GM23338 (cell line): ENCODE results near the gene TFB1M. TPM values are rescaled to one million over a fixed set of nuclear protein-coding genes. Genes with fewer than 3 reads are reported as not detected.
"Not testable (repeated sequence)": the region's sequence is repeated elsewhere in the genome, so short reads cannot be mapped to it uniquely, and the experiment has no call there.

Experiments used
- ATAC-seq: fragments of 200-7000 bp; cut with Tn5 transposase; 3 replicates; pipeline ENCODE4 v1.9.1; 2020
- DNase-seq: peaks from one replicate; pipeline ENCODE4 v3.0.0-alpha.2; 2015; ENCODE audit warnings: low spot score
- H2AFZ ChIP-seq: fragments of 200-600 bp; sonication (generic); 2 replicates; pipeline ENCODE4 v1.8.0; 2016; ENCODE audit warnings: antibody characterized with exemption, mild to moderate bottlenecking, moderate library complexity
- H3F3A ChIP-seq: fragments of 200-600 bp; sonication (generic); replicated peaks from 2 replicates; pipeline ENCODE4 v1.8.0; 2017; ENCODE audit warnings: antibody characterized with exemption, mixed run types, low read depth
- H3K27ac ChIP-seq: fragments of 200-600 bp; sonication (generic); 2 replicates; pipeline ENCODE4 v1.6.1; 2016; ENCODE audit warnings: low read depth
- H3K27me3 ChIP-seq: fragments of 200-600 bp; sonication (generic); 2 replicates; pipeline ENCODE4 v1.8.0; 2016; ENCODE audit warnings: mild to moderate bottlenecking, mixed run types, moderate library complexity; ENCODE audit not compliant: insufficient read depth
- H3K36me3 ChIP-seq: fragments of 200-600 bp; sonication (generic); 2 replicates; pipeline ENCODE4 v1.8.0; 2016; ENCODE audit warnings: mild to moderate bottlenecking; ENCODE audit not compliant: insufficient read depth
- H3K4me1 ChIP-seq: fragments of 200-600 bp; sonication (generic); 2 replicates; pipeline ENCODE4 v1.8.0; 2016; ENCODE audit warnings: mild to moderate bottlenecking, moderate library complexity; ENCODE audit not compliant: insufficient read depth
- H3K4me2 ChIP-seq: fragments of 200-600 bp; sonication (generic); 2 replicates; pipeline ENCODE4 v1.7.1; 2017; ENCODE audit warnings: mixed run types
- H3K4me3 ChIP-seq: fragments of 200-600 bp; sonication (generic); 2 replicates; pipeline ENCODE4 v1.6.1; 2016; ENCODE audit warnings: mixed run types
- H3K79me2 ChIP-seq: fragments of 200-600 bp; sonication (generic); replicated peaks from 2 replicates; pipeline ENCODE4 v1.8.0; 2017; ENCODE audit warnings: mild to moderate bottlenecking; ENCODE audit not compliant: insufficient read depth
- H3K9me2 ChIP-seq: fragments of 200-600 bp; sonication (generic); 2 replicates; pipeline ENCODE4 v1.8.0; 2017; ENCODE audit not compliant: insufficient read depth
- H4K20me1 ChIP-seq: fragments of 200-600 bp; sonication (generic); replicated peaks from 2 replicates; pipeline ENCODE4 v1.8.0; 2017; ENCODE audit warnings: mild to moderate bottlenecking; ENCODE audit not compliant: insufficient read depth
- H3K27ac Mint-ChIP-seq: 2 replicates; pipeline ENCODE4 v1.8.0; 2020; ENCODE audit warnings: inconsistent platforms, mild to moderate bottlenecking, moderate library complexity, mixed read lengths
- H3K27me3 Mint-ChIP-seq: 3 replicates; pipeline ENCODE4 v1.8.0; 2022; ENCODE audit warnings: low read depth, mild to moderate bottlenecking, moderate library complexity, mixed read lengths, inconsistent platforms; ENCODE audit not compliant: insufficient read depth, poor library complexity
- H3K36me3 Mint-ChIP-seq: 3 replicates; pipeline ENCODE4 v1.8.0; 2021; ENCODE audit warnings: low read depth, mild to moderate bottlenecking, inconsistent platforms, moderate library complexity, mixed read lengths
- H3K4me1 Mint-ChIP-seq: 3 replicates; pipeline ENCODE4 v1.8.0; 2020; ENCODE audit warnings: mild to moderate bottlenecking, inconsistent platforms, mixed read lengths
- H3K4me3 Mint-ChIP-seq: 3 replicates; pipeline ENCODE4 v1.8.0; 2021; ENCODE audit warnings: moderate library complexity, mild to moderate bottlenecking, inconsistent platforms, mixed read lengths
- H3K9me3 Mint-ChIP-seq: 3 replicates; pipeline ENCODE4 v1.8.0; 2020; ENCODE audit warnings: moderate library complexity, mild to moderate bottlenecking, inconsistent platforms, mixed read lengths
- CREB1 ChIP-seq: fragments of 250-450 bp; sonication (Bioruptor Pico); IDR thresholded peaks from 2 replicates; pipeline ENCODE4 v1.5.0; 2020; ENCODE audit warnings: low read depth, mild to moderate bottlenecking, moderate library complexity
- ETS1 ChIP-seq: IDR thresholded peaks from 2 replicates; pipeline ENCODE4 v1.6.1; 2016; ENCODE audit warnings: antibody characterized with exemption
- EZH2 ChIP-seq: fragments of 200-600 bp; sonication (generic); IDR thresholded peaks from one replicate; pipeline ENCODE4 v1.8.0; 2017; ENCODE audit warnings: antibody characterized with exemption, mild to moderate bottlenecking, low read depth; ENCODE audit not compliant: unreplicated experiment
- EZH2phosphoT487 ChIP-seq: fragments of 200-600 bp; sonication (generic); IDR thresholded peaks from one replicate; pipeline ENCODE4 v1.8.1; 2018; ENCODE audit warnings: antibody characterized with exemption; ENCODE audit not compliant: unreplicated experiment
- JUNB ChIP-seq: IDR thresholded peaks from one replicate; pipeline ENCODE4 v1.6.1; 2016; ENCODE audit warnings: antibody characterized with exemption; ENCODE audit not compliant: unreplicated experiment
- NANOG ChIP-seq: IDR thresholded peaks from 2 replicates; pipeline ENCODE4 v1.6.1; 2016; ENCODE audit warnings: antibody characterized with exemption, borderline replicate concordance
- POLR2AphosphoS5 ChIP-seq: IDR thresholded peaks from 2 replicates; pipeline ENCODE4 v1.6.1; 2016; ENCODE audit warnings: antibody characterized with exemption, low read depth
- REST ChIP-seq: IDR thresholded peaks from one replicate; pipeline ENCODE4 v1.6.1; 2018; ENCODE audit warnings: antibody characterized with exemption; ENCODE audit not compliant: unreplicated experiment
- STAT1 ChIP-seq: IDR thresholded peaks from one replicate; pipeline ENCODE4 v1.6.1; 2016; ENCODE audit warnings: antibody characterized with exemption; ENCODE audit not compliant: unreplicated experiment
- ZNF114 ChIP-seq: fragments of 250-450 bp; sonication (Bioruptor Pico); IDR thresholded peaks from 2 replicates; pipeline ENCODE4 v1.5.0; 2020; ENCODE audit warnings: mild to moderate bottlenecking, moderate library complexity
- ZNF331 ChIP-seq: fragments of 250-450 bp; sonication (Bioruptor Pico); IDR thresholded peaks from 2 replicates; pipeline ENCODE4 v1.5.0; 2020; ENCODE audit warnings: low read depth, mild to moderate bottlenecking, moderate library complexity
- ZNF462 ChIP-seq: fragments of 250-450 bp; sonication (Bioruptor Pico); IDR thresholded peaks from 2 replicates; pipeline ENCODE4 v1.5.0; 2020; ENCODE audit warnings: mild to moderate bottlenecking, moderate library complexity
- polyA plus RNA-seq: library from polyadenylated mRNA; unstranded; fragments of >200 nt; fragmentation: Nextera tagmentation; extraction: Ambion mirVana; gene quantifications from 2 replicates; pipeline ENCODE4 v1.2.1, GENCODE V29; 2016
- total RNA-seq: library from RNA; depleted of rRNA; stranded (reverse); fragments of >200 nt; shearing (Covaris generic); gene quantifications from 2 replicates; pipeline ENCODE4 v1.2.3, GENCODE V29; 2014

The TFB1M gene
- total and polyA plus RNA-seq, 2 experiments from 2014 or later, result 51.1 to 66.9 TPM

- peaks cover 28% of the 10 kb centered on the region; the same call in 2 of the 3 replicates for H3K36me3 Mint-ChIP-seq
- H3K4me1 Mint-ChIP-seq, H3K27me3 ChIP-seq, H3K4me1 ChIP-seq, H3K27ac Mint-ChIP-seq, H3K9me3 Mint-ChIP-seq, ATAC-seq, DNase-seq, H3K27me3 Mint-ChIP-seq, H3F3A ChIP-seq, H2AFZ ChIP-seq, H3K9me2 ChIP-seq, H4K20me1 ChIP-seq: not testable (repeated sequence)
- peak overlapping the region; percentile 87 for H3K4me3 ChIP-seq
- peak overlapping the region; percentile 99 for H3K4me3 Mint-ChIP-seq
- H3K4me2 ChIP-seq, result peak overlapping the region; percentile 90
- H3K36me3 ChIP-seq, result peaks cover 18% of the 10 kb centered on the region; the same call in 1 of the 2 replicates
- peaks cover 29% of the 10 kb centered on the region for H3K79me2 ChIP-seq
- H3K27ac ChIP-seq, result 0 out of 2 replicates have a peak overlapping the region, but pooled peaks have one; percentile 64
These were observed 1.3 kb downstream of the TFB1M start for GRCh38 chr6:155312950-155313349.

GRCh38 chr6:155311583-155311982, 2.7 kb downstream of the TFB1M start:
- Histone ChIP-seq H3K79me2 (peaks cover 29% of the 10 kb centered on the region), H2AFZ (no peak overlapping the region), H3K36me3 (peaks cover 22% of the 10 kb centered on the region; the same call in 1 of the 2 replicates), H3K4me3 (no peak overlapping the region), H3K27me3 (no peaks in the 10 kb centered on the region), H3K4me2 (no peak overlapping the region), H3F3A (no peaks in the 10 kb centered on the region), H3K9me2 (no peaks in the 10 kb centered on the region), H3K4me1 (no peaks in the 10 kb centered on the region; the same call in 1 of the 2 replicates), H4K20me1 (0 out of 2 replicates have a peak, but pooled peaks cover 7% of the 10 kb centered on the region), H3K27ac (no peak overlapping the region)
- no peaks in the 10 kb centered on the region for H3K9me3 Mint-ChIP-seq
- peaks cover 3% of the 10 kb centered on the region for H3K27me3 Mint-ChIP-seq
- no peak overlapping the region for H3K4me3 Mint-ChIP-seq
- ATAC-seq (no peak), DNase-seq (no peak)
- H3K4me1 Mint-ChIP-seq, result peaks cover 5% of the 10 kb centered on the region; the same call in 1 of the 3 replicates
- no peak overlapping the region for H3K27ac Mint-ChIP-seq
- peaks cover 39% of the 10 kb centered on the region for H3K36me3 Mint-ChIP-seq
- TF ChIP-seq CREB1 (CRISPR knock-in tag), result no peak
- no peak for TF ChIP-seq ETS1
- no peak for TF ChIP-seq EZH2
- TF ChIP-seq REST, result no peak
- TF ChIP-seq POLR2AphosphoS5, result no peak
- TF ChIP-seq EZH2phosphoT487, result no peak
- no peak for TF ChIP-seq JUNB
- no peak for TF ChIP-seq NANOG
- TF ChIP-seq ZNF462 (CRISPR knock-in tag), result no peak
- TF ChIP-seq STAT1, result no peak
- no peak for TF ChIP-seq ZNF331 (CRISPR knock-in tag)
- no peak for TF ChIP-seq ZNF114 (CRISPR knock-in tag)
